GM12878 (cell line): Measurements from ENCODE around the gene CSF2. TPM values are rescaled to one million over a fixed set of nuclear protein-coding genes. Genes with fewer than 3 reads are reported as not detected.

Source experiments
- ATAC-seq: fragments of 200-7000 bp; cut with Tn5 transposase; 3 replicates; pipeline ENCODE4 v1.9.1; 2020; ENCODE audit warnings: mild to moderate bottlenecking, moderate library complexity
- BruUV-seq: library from RNA; stranded (reverse); fragments of 400-500 nt; replicated peaks from 2 replicates; lab custom pipeline; 2021; lab: Mats Ljungman, UMichigan
- CTCF ChIA-PET: fragments of 300-600 bp; sonication (Branson Sonifier 250); formaldehyde crosslinking; extraction: SDS; loops from one replicate; lab custom pipeline; 2021; ENCODE audit warnings: inconsistent platforms; lab: Yijun Ruan, JAX
- POLR2A ChIA-PET: fragments of 350-600 bp; formaldehyde crosslinking; extraction: SDS; loops from one replicate; lab custom pipeline; 2021; ENCODE audit warnings: inconsistent platforms; lab: Charles Lee
- RAD21 ChIA-PET: fragments of 300-600 bp; sonication (Branson Sonifier 250); formaldehyde crosslinking; loops from one replicate; lab custom pipeline; 2023; ENCODE audit warnings: antibody characterized with exemption; ENCODE audit not compliant: unreplicated experiment; lab: Charles Lee
- SMC1A ChIA-PET: fragments of 300-600 bp; sonication (Branson Sonifier 250); formaldehyde crosslinking; loops from one replicate; lab custom pipeline; 2023; ENCODE audit not compliant: unreplicated experiment, uncharacterized antibody; lab: Charles Lee
- DNase-seq: peaks from one replicate; pipeline ENCODE4 v3.0.0-alpha.2; 2011; ENCODE audit warnings: low read depth, low spot score
- FAIRE-seq: peaks from 3 replicates; lab custom pipeline; 2011; peaks lifted over from hg19 to GRCh38; lab: Jason Lieb, UNC
- H2AFZ ChIP-seq: 2 replicates; pipeline ENCODE4 v1.6.0; 2011; ENCODE audit warnings: low read depth, low read length, control low read depth; ENCODE audit not compliant: control insufficient read depth
- H3K27ac ChIP-seq: 2 replicates; pipeline ENCODE4 v1.5.1; 2011; ENCODE audit warnings: control low read depth; ENCODE audit not compliant: control insufficient read depth, insufficient read depth
- H3K27me3 ChIP-seq, 2 experiments: replicated peaks in 1 of 2; 2 replicates each; pipeline versions ENCODE4 v1.6.0 to v1.6.1; 2011; ENCODE audit warnings: low read length in 1 of 2; ENCODE audit not compliant: control insufficient read depth in 2 of 2, insufficient read depth in 2 of 2
- H3K36me3 ChIP-seq, 2 experiments: 2 replicates each; pipeline ENCODE4 v1.5.1; 2011; ENCODE audit warnings: low read length in 1 of 2; ENCODE audit not compliant: control insufficient read depth in 2 of 2, insufficient read depth in 2 of 2
- H3K4me1 ChIP-seq: 2 replicates; pipeline ENCODE4 v1.6.1; 2011; ENCODE audit warnings: mild to moderate bottlenecking, low read length, moderate library complexity, mixed read lengths; ENCODE audit not compliant: control insufficient read depth, insufficient read depth
- H3K4me2 ChIP-seq: 2 replicates; pipeline ENCODE4 v1.6.0; 2011; ENCODE audit warnings: control low read depth; ENCODE audit not compliant: control insufficient read depth, insufficient read depth
- H3K4me3 ChIP-seq: fragments of 200-600 bp; sonication (generic); 2 replicates; pipeline ENCODE4 v1.5.1; 2016
- H3K79me2 ChIP-seq: 2 replicates; pipeline ENCODE4 v1.6.0; 2011; ENCODE audit warnings: low read length; ENCODE audit not compliant: control insufficient read depth, insufficient read depth
- H3K9ac ChIP-seq: 2 replicates; pipeline ENCODE4 v1.8.0; 2011; ENCODE audit warnings: low read length, control low read depth, mixed read lengths; ENCODE audit not compliant: control insufficient read depth, insufficient read depth
- H3K9me3 ChIP-seq: replicated peaks from 3 replicates; pipeline ENCODE4 v1.5.1; 2011; ENCODE audit warnings: mild to moderate bottlenecking, low read length; ENCODE audit not compliant: control insufficient read depth, insufficient read depth
- H4K20me1 ChIP-seq: 2 replicates; pipeline ENCODE4 v1.6.0; 2011; ENCODE audit not compliant: control insufficient read depth, insufficient read depth
- BHLHE40 ChIP-seq, 2 experiments: fragments of 450-650 bp in 1 of 2; IDR thresholded peaks; 2 replicates each; pipeline ENCODE4 v1.6.1; 2011 to 2017; ENCODE audit warnings: low read depth in 2 of 2, borderline replicate concordance in 1 of 2, improper control_type of control experiment in 1 of 2, low read length in 1 of 2, mild to moderate bottlenecking in 1 of 2
- FOS ChIP-seq: IDR thresholded peaks from 3 replicates; pipeline ENCODE4 v1.6.1; 2011; ENCODE audit warnings: borderline replicate concordance; ENCODE audit not compliant: insufficient read length; ENCODE audit errors: extremely low read depth
- GATAD2B ChIP-seq: fragments of 450-650 bp; conservative IDR thresholded peaks from 2 replicates; pipeline ENCODE4 v1.6.1; 2017; ENCODE audit warnings: low read depth, mild to moderate bottlenecking, moderate library complexity
- HDGF ChIP-seq: fragments of 450-650 bp; IDR thresholded peaks from 2 replicates; pipeline ENCODE4 v1.6.1; 2016; ENCODE audit warnings: antibody characterized with exemption
- MAX ChIP-seq: IDR thresholded peaks from 2 replicates; pipeline ENCODE4 v1.6.1; 2012; ENCODE audit warnings: low read depth, low read length, improper control_type of control experiment
- RB1 ChIP-seq: fragments of 450-650 bp; formaldehyde crosslinking; IDR thresholded peaks from 2 replicates; pipeline ENCODE4 v1.6.1; 2017; ENCODE audit warnings: mild to moderate bottlenecking, borderline replicate concordance
- SREBF1 ChIP-seq: IDR thresholded peaks from 2 replicates; pipeline ENCODE4 v1.6.1; 2012; ENCODE audit warnings: mild to moderate bottlenecking, low read length
- SRF ChIP-seq, 2 experiments: IDR thresholded peaks; 2 replicates each; pipeline ENCODE4 v1.6.1; 2011; ENCODE audit warnings: low read depth in 2 of 2, low read length in 2 of 2, mild to moderate bottlenecking in 1 of 2, moderate library complexity in 1 of 2
- USF1 ChIP-seq: IDR thresholded peaks from 2 replicates; pipeline ENCODE4 v1.6.1; 2011; ENCODE audit warnings: borderline replicate concordance, low read depth, mild to moderate bottlenecking, moderate library complexity, mixed read lengths, low read length; ENCODE audit not compliant: insufficient read depth; ENCODE audit errors: extremely low read length
- YY1 ChIP-seq: IDR thresholded peaks from 2 replicates; pipeline ENCODE4 v1.6.1; 2011; ENCODE audit warnings: low read depth, mild to moderate bottlenecking, low read length
- WGBS: methylation state at CpG from one replicate; pipeline ENCODE4 v1.1.6; 2016; ENCODE audit warnings: low lambda C conversion rate; ENCODE audit not compliant: insufficient replicate concordance, insufficient coverage; ENCODE audit errors: missing lambda C conversion rate; 5-methylcytosine and 5-hydroxymethylcytosine counted together
- in situ Hi-C: fragments of 300-500 bp; cut with MboI; formaldehyde crosslinking; loops from 9 replicates; pipeline ENCODE4 v1.14.3; 2018; ENCODE audit warnings: mixed read lengths
- intact Hi-C: fragments of 100-400 bp; cut with micrococcal nuclease; formaldehyde crosslinking; loops from one replicate; pipeline ENCODE4 v1.14.2; 2022; ENCODE audit not compliant: unreplicated experiment
- polyA plus RNA-seq, 11 experiments: library from polyadenylated mRNA; depleted of rRNA in 4 of 11; unstranded in 6 of 11; stranded (reverse) in 5 of 11; fragments of >200 nt; fragmentation: Nextera tagmentation in 4 of 11; fragmentation: Illumina TruSeq in 1 of 11; extraction: Ambion mirVana in 4 of 11; extraction: Trizol in 1 of 11; gene quantifications; 1 replicate in 1 of 11; 2 replicates in 10 of 11; pipeline versions ENCODE4 v1.2.1 to v1.2.3, GENCODE V29; 2011 to 2016; ENCODE audit warnings: inconsistent platforms in 2 of 11, missing spikeins in 2 of 11, low read depth in 1 of 11
- total RNA-seq, 4 experiments: library from RNA; depleted of rRNA in 3 of 4; stranded (reverse); fragments of >200 nt in 3 of 4; fragmentation: Illumina TruSeq in 1 of 4; extraction: Trizol in 1 of 4; gene quantifications; 2 replicates each; pipeline versions ENCODE4 v1.2.1 to v1.2.3, GENCODE V29; 2013 to 2021
- TF ChIP-seq, protein P1 (sequence below): fragments of 450-650 bp; IDR thresholded peaks from 2 replicates; pipeline ENCODE4 v1.6.1; 2017; ENCODE audit warnings: low read depth, mild to moderate bottlenecking, moderate library complexity

CSF2 gene
- total and polyA plus RNA-seq, 10 of the 15 experiments (the other 5 are each of a cell fraction or from before 2014, with no cell fraction given), result 0.15 to 2.0 (median 0.69) TPM; not detected in 2

DNA sequence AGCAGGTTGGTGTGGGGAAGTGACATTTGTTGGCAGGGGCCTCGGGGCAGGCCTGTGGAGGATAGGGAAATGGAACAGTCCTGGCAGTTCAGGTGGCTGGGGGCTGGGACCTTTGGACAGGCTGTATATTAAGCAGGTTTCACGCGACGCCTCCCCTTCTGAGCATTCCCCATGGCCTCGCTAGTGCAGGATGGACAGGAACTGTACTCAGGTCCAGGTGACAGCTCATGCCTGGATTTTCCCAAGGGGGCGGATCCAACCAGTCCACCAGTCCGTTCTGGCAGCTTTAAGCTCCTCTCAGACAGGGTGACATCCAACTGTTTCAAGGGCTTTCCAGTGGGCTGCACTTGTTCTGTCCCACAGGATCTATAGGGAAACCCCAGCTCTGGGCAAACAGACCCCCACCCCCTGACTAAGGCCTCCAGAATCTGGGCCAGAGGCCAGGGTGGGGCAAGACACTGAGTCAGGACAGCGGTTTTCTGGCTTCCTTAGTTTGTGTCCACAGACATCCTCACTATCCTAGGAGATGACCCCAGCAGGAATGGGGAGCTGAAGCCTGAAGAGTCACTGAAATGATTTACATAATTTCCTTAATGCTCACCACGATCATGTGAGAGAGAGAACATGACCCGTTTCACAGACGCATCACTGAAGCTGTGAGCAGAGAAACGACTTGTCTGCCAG is 20.9 kb downstream of the CSF2 start:
- no peak overlapping the region for H3K4me3 ChIP-seq
- SMC1A ChIA-PET, result interaction anchor here (1.5 kb wide), 2 partner anchors 10 to 21 kb away, joined by 4 to 6 read pairs; no protein-coding TSS in a partner anchor
- POLR2A ChIA-PET, result no interaction called here
- H3K9me3 ChIP-seq, result no peaks in the 10 kb centered on the region
- DNase-seq, result no peak
- no peaks in the 10 kb centered on the region for H3K36me3 ChIP-seq
- CTCF ChIA-PET, result interaction anchor here (2.7 kb wide), 1 partner anchor 32 kb away, joined by 14 read pairs; no protein-coding TSS in a partner anchor
- H3K4me1 ChIP-seq, result peaks cover 32% of the 10 kb centered on the region
- FAIRE-seq, result no peak
- no peak for ATAC-seq
- H3K27ac ChIP-seq, result no peak overlapping the region
- RAD21 ChIA-PET, result no interaction called here
- TF ChIP-seq BHLHE40 (IDR thresholded peaks at IDR 0.05; ENCODE audit: borderline replicate concordance in 1 of 2, low read depth in 2 of 2, low read length in 1 of 2) (peak; percentile 3 to 31; a peak in 1 of 4 replicates), GATAD2B (no peak), FOS (no peak), SREBF1 (no peak)
- TF ChIP-seq, all 136 proteins: peak for 1
- H2AFZ ChIP-seq, result 0 out of 2 replicates have a peak overlapping the region, but pooled peaks have one; percentile 13
- H4K20me1 ChIP-seq, result no peaks in the 10 kb centered on the region
- no peaks in the 10 kb centered on the region for H3K27me3 ChIP-seq
- 69% methylated on average over 11 of the region's 12 CpGs for WGBS
- BruUV-seq, result no TSS peak
- H3K4me2 ChIP-seq, result no peak overlapping the region
- in situ Hi-C loops, result no loop called here
- no peaks in the 10 kb centered on the region for H3K79me2 ChIP-seq
- intact Hi-C loops, result no loop called here
- no peak overlapping the region for H3K9ac ChIP-seq

- DNase-seq (no peak), FAIRE-seq (no peak), ATAC-seq (no peak)
- Histone ChIP-seq H4K20me1 (no peaks in the 10 kb centered on the region), H3K4me3 (no peak overlapping the region), H2AFZ (0 out of 2 replicates have a peak overlapping the region, but pooled peaks have one; percentile 13), H3K27me3 (no peaks in the 10 kb centered on the region), H3K27ac (no peak overlapping the region), H3K9me3 (no peaks in the 10 kb centered on the region), H3K4me2 (no peak overlapping the region), H3K9ac (no peak overlapping the region; the same call in 1 of the 2 replicates), H3K36me3 (no peaks in the 10 kb centered on the region), H3K4me1 (peaks cover 37% of the 10 kb centered on the region), H3K79me2 (no peaks in the 10 kb centered on the region)
- POLR2A ChIA-PET, result no interaction called here
- in situ Hi-C loops, result no loop called here
- RAD21 ChIA-PET, result no interaction called here
- SMC1A ChIA-PET, result interaction anchor here (1.5 kb wide), 2 partner anchors 10 to 21 kb away, joined by 4 to 6 read pairs; no protein-coding TSS in a partner anchor
- no TSS peak for BruUV-seq
- 76% methylated on average over 2 of the region's 2 CpGs for WGBS
- CTCF ChIA-PET, result interaction anchor here (2.7 kb wide), 1 partner anchor 32 kb away, joined by 14 read pairs; no protein-coding TSS in a partner anchor
- intact Hi-C loops, result no loop called here
- TF ChIP-seq, protein P1, sequence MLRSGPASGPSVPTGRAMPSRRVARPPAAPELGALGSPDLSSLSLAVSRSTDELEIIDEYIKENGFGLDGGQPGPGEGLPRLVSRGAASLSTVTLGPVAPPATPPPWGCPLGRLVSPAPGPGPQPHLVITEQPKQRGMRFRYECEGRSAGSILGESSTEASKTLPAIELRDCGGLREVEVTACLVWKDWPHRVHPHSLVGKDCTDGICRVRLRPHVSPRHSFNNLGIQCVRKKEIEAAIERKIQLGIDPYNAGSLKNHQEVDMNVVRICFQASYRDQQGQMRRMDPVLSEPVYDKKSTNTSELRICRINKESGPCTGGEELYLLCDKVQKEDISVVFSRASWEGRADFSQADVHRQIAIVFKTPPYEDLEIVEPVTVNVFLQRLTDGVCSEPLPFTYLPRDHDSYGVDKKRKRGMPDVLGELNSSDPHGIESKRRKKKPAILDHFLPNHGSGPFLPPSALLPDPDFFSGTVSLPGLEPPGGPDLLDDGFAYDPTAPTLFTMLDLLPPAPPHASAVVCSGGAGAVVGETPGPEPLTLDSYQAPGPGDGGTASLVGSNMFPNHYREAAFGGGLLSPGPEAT, result no peak
- TF ChIP-seq USF1 (no peak), MAX (no peak), HDGF (0 out of 2 replicates have a peak, but pooled peaks have one; percentile 50), RB1 (no peak), YY1 (no peak), SRF (IDR thresholded peaks at IDR 0.05; ENCODE audit: low read depth in 2 of 2, low read length in 2 of 2) (no peak)
- TF ChIP-seq, all 136 proteins: peak for 1
Observed at GRCh38 chr5:132095077-132095410, 21.5 kb downstream of the CSF2 start.
